Omental fat pad (tissue), 4 donors: ENCODE results near the gene DNAAF2. TPM values are rescaled to one million over a fixed set of nuclear protein-coding genes. Genes with fewer than 3 reads are reported as not detected.
"Not testable (repeated sequence)": the region's sequence is repeated elsewhere in the genome, so short reads cannot be mapped to it uniquely, and the experiment has no call there.

Experiments
- ATAC-seq: fragments of 150-250 bp; one replicate; pipeline ENCODE4 v1.9.1; 2016; ENCODE audit warnings: mild to moderate bottlenecking, moderate library complexity; ENCODE audit not compliant: low FRiP score
- DNase-seq: peaks from one replicate; pipeline ENCODE4 v3.0.0-alpha.2; 2019; ENCODE audit warnings: low spot score
- total RNA-seq, 4 donors: library from RNA; depleted of rRNA; stranded (reverse); fragments of >200 nt; gene quantifications; one replicate each; pipeline ENCODE4 v1.1.0, GENCODE V29; 2016
- TF ChIP-seq, protein P1 (sequence below), 3 donors: fragments of 450-650 bp; IDR thresholded peaks; one replicate each; pipeline ENCODE4 v1.5.1; 2016 to 2017; ENCODE audit warnings: antibody characterized with exemption in 3 of 3, mild to moderate bottlenecking in 3 of 3, moderate library complexity in 2 of 3

DNAAF2 gene
- total RNA-seq, 4 donors from 2014 or later = 7.2 to 16.5 (median 10.3) TPM

DNA sequence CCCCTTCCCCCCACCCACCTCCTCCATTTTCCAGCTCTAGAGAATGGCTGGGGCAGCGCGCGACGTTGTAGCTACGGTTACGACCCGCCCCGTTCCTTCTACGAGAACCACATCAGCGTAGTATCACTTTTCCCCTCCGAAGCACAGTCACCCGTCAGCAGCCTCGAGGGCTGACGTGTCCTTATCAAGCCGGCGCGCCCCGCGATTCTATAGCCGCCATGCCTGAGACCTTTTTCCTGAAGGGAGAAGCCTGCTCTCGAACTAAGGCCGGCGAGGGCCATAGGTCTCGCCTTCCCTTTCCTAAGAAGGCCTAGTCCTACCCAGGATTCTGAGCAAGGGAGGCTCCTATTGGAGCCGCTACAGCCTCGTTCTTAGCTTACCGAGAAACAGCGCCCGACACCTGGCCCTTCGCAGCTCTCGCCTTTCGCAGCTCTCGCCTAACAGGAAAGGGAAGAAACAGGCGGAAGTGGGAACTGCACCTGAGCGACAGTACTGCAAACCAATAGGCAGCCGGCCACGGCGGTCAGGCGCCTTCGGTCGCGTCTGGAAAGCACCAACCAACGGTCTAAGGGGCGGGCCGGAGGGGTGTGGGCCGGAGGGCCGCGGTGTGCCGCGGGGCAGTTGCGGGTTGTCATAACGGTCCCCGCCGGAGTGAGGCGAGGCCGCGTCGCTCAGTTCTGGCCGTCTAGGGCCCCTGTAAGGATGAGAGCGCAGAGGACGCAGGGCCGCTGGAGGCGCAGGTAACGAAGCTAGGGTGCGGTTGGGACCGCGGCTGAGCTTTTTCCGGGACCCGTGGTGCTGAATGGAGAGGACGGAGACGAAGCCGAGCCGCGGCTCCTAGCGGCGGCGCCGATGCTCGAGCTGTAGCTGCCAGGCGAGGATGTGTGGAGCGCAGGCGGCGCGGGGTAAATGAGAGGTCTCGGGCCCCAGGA, 14.6 kb downstream of the DNAAF2 start, which contains the start of the genes MGAT2 and RPL36AL:
TSS of gene MGAT2 (plus strand) at position 618 of the 932 bp plus-strand sequence. CDS start 470 bp downstream, outside the sequence.
TSS of gene RPL36AL (minus strand) at position 445 of the 932 bp plus-strand sequence. CDS start 1,522 bp downstream, outside the sequence.
- TF ChIP-seq, protein P1, sequence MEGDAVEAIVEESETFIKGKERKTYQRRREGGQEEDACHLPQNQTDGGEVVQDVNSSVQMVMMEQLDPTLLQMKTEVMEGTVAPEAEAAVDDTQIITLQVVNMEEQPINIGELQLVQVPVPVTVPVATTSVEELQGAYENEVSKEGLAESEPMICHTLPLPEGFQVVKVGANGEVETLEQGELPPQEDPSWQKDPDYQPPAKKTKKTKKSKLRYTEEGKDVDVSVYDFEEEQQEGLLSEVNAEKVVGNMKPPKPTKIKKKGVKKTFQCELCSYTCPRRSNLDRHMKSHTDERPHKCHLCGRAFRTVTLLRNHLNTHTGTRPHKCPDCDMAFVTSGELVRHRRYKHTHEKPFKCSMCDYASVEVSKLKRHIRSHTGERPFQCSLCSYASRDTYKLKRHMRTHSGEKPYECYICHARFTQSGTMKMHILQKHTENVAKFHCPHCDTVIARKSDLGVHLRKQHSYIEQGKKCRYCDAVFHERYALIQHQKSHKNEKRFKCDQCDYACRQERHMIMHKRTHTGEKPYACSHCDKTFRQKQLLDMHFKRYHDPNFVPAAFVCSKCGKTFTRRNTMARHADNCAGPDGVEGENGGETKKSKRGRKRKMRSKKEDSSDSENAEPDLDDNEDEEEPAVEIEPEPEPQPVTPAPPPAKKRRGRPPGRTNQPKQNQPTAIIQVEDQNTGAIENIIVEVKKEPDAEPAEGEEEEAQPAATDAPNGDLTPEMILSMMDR (IDR thresholded peaks at IDR 0.05) = no peak
- peak; percentile 100 for ATAC-seq
- peak; percentile 82 for DNase-seq

DNA sequence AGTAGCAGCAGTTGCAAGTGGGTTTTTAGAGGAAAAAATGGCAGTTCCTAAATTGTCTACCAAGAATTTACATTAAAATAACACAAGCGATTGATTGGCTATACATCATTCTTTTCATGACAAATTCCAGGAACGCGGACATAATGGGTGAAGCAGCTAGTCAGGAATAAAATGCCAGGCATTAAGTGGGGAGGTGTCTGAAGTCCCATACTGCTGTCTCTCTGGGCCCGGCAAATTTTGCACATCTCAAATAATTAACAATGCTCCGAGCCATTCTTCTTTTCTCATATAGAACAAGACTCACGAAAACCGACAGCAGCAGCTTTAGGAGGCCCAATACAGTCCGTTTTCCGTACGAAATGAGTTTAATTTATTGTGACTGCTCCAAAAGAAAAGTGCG, 15.3 kb downstream of the DNAAF2 start:
- no peak for ATAC-seq
- TF ChIP-seq, protein P1 (IDR thresholded peaks at IDR 0.05) = no peak

DNA sequence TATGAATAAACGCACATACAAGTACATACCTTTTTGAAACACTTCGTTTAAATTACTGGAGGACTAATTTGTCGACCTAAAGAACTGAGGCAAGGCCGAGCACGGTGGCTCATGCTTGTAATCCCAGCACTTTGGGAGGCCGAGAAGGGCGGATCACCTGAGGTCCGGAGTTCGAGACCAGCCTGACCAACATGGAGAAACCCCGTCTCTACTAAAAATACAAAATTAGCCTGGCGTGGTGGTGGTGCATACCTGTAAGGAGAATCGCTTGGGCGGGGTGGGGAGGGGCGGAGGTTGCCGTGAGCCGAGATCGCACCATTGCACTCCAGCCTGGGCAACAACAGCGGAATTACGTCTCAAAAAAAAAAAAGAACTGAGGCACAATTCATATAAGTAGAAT, 15.8 kb downstream of the DNAAF2 start:
- not testable (repeated sequence) for DNase-seq, ATAC-seq

More for the DNA sequence above, 15.3 kb downstream of the DNAAF2 start:
- DNase-seq = no peak

DNA sequence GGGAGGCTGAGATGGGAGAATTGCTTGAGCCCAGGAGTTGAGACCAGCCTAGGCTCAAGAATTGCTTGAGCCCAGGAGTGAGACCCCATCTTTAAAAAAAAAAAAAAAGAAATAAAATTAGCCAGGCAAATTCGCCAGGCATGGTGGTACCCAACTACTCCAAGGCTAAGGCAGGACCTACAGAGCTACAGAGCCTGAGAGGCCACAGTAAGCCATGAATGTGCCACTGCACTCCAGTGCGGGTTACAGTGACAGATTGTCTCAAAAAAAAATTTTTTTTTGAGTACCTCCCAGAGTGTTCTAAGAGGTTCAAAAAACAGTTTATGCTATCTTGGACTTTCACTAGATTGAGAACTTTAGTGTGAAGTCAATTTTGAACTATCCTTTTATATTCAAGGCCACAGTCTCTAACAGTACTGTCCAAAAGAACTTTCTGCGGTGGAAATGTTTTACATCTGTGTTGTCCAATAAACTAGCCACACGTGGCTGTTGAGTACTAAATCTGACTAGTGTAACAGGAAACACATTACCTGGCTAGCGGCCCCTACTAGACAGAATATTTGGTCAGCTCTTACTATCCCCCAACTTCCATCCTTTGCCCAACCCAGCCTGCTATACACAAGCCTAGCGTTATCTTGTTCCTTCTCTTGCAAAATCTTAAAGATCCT, 17.1 kb downstream of the DNAAF2 start:
- DNase-seq (no peak), ATAC-seq (no peak)
- TF ChIP-seq, protein P1 (IDR thresholded peaks at IDR 0.05) = no peak

DNA sequence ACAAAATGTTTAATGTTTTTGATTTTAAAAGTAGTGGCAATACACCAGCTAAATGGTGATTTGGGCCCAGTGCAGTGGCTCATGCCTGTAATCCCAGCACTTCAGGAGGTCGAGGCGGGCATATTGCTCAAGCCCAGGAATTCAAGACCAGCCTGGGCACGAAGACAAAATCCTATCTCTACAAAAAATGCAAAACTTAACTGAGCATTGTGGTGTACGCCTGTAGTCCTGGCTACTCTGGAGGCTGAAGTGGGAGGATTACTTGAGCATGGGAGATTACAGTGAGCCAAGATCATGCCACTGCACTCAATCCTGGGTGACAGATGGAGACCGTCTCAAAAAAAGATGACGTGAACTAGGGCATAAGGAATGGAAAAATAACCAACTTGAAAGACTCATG, 19.3 kb downstream of the DNAAF2 start:
- TF ChIP-seq, protein P1 (IDR thresholded peaks at IDR 0.05) = no peak
- DNase-seq = no peak
- ATAC-seq = no peak

DNA sequence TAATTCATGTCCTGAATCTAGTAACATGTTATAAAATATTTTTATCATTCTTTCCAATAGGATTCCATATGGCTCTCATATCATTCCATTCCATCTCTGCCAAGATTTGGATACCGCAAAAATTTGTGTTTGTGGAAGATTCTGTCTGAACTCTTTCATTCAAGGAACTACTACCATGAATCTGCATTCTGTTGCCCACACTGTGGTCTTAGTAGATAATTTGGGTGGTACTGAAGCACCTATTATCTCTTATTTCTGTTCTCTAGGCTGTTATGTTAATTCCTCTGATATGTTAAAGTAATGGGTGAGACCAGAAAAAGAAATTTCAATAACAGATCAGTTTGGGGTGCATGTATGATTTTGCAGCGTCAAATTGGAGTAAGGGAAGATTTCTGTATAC, 20.8 kb downstream of the DNAAF2 start:
- no peak for ATAC-seq
- DNase-seq = no peak
- TF ChIP-seq, protein P1 (IDR thresholded peaks at IDR 0.05) = no peak

DNA sequence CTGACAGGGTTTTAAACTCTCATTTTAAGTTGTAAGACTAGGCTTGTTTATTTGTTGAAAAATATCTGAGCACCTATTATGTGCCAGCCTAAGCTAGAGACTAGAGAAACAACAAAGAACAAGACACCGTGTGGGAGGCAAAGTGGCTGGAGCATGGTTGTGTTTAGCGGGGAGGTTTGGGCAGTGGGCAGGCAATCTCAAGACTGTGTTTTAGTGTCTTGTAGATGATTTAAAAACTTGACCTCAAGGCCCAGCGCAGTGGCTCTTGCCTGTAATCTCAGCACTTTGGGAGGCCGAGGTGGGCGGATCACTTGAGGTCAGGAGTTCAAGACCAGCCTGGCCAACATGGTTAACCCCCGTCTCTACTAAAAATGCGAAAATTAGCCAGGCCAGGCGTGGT, 22.4 kb downstream of the DNAAF2 start:
- no peak for ATAC-seq
- TF ChIP-seq, protein P1 (IDR thresholded peaks at IDR 0.05) = no peak
- no peak for DNase-seq
